Neural cell (in vitro differentiated cells): ENCODE results near the gene CAGE1. TPM values are rescaled to one million over a fixed set of nuclear protein-coding genes. Genes with fewer than 3 reads are reported as not detected.

Experiments used
- H2AFZ ChIP-seq: fragments of 200-600, 300-800 bp; sonication (generic), shearing (Covaris generic); 2 replicates; pipeline ENCODE4 v1.6.0; 2014; ENCODE audit warnings: low read depth, mild to moderate bottlenecking, antibody characterized with exemption, low read length, moderate library complexity
- H3F3A ChIP-seq: fragments of 200-600 bp; shearing (Covaris generic); 2 replicates; pipeline ENCODE4 v1.6.1; 2016; ENCODE audit warnings: mild to moderate bottlenecking, moderate library complexity, mixed read lengths, antibody characterized with exemption, low read length; ENCODE audit not compliant: insufficient read depth, poor library complexity, severe bottlenecking
- H3K27ac ChIP-seq: fragments of 200-600, 300-800 bp; sonication (generic), shearing (Covaris generic); 2 replicates; pipeline ENCODE4 v1.5.1; 2014; ENCODE audit warnings: mild to moderate bottlenecking, low read length, moderate library complexity
- H3K27me3 ChIP-seq: fragments of 300-800, 200-600 bp; sonication (generic), shearing (Covaris generic); 2 replicates; pipeline ENCODE4 v1.6.0; 2014; ENCODE audit warnings: mild to moderate bottlenecking, low read depth, low read length, moderate library complexity; ENCODE audit not compliant: insufficient read depth
- H3K36me3 ChIP-seq: fragments of 300-800, 200-600 bp; sonication (generic), shearing (Covaris generic); 2 replicates; pipeline ENCODE4 v1.5.1; 2014; ENCODE audit warnings: mild to moderate bottlenecking, antibody characterized with exemption, low read length, moderate library complexity; ENCODE audit not compliant: insufficient read depth
- H3K4me2 ChIP-seq: fragments of 300-800, 200-600 bp; sonication (generic), shearing (Covaris generic); 2 replicates; pipeline ENCODE4 v1.6.0; 2014; ENCODE audit warnings: mild to moderate bottlenecking, low read length
- H3K4me3 ChIP-seq: fragments of 300-800, 200-600 bp; sonication (generic), shearing (Covaris generic); 2 replicates; pipeline ENCODE4 v1.5.1; 2014; ENCODE audit warnings: mild to moderate bottlenecking, low read length, moderate library complexity
- H3K79me2 ChIP-seq: fragments of 200-600 bp; shearing (Covaris generic); replicated peaks from 2 replicates; pipeline ENCODE4 v1.6.0; 2014; ENCODE audit warnings: mild to moderate bottlenecking, low read length, moderate library complexity; ENCODE audit not compliant: insufficient read depth
- H3K9ac ChIP-seq: fragments of 300-800, 200-600 bp; sonication (generic), shearing (Covaris generic); 2 replicates; pipeline ENCODE4 v1.6.1; 2016; ENCODE audit warnings: mild to moderate bottlenecking, low read length, mixed read lengths
- H3K9me2 ChIP-seq: fragments of 200-600 bp; shearing (Covaris generic); 2 replicates; pipeline ENCODE4 v1.6.1; 2016; ENCODE audit warnings: mild to moderate bottlenecking, low read length, mixed read lengths; ENCODE audit not compliant: insufficient read depth
- H3K9me3 ChIP-seq: fragments of 200-600, 300-800 bp; sonication (generic), shearing (Covaris generic); 2 replicates; pipeline ENCODE4 v1.6.1; 2016; ENCODE audit warnings: mild to moderate bottlenecking, mixed run types, low read length, moderate library complexity, mixed read lengths
- H4K20me1 ChIP-seq: fragments of 200-600 bp; shearing (Covaris generic); 2 replicates; pipeline ENCODE4 v1.6.1; 2016; ENCODE audit warnings: mild to moderate bottlenecking, mixed run types; ENCODE audit not compliant: insufficient read depth
- CTCF ChIP-seq: fragments of 450-650 bp; IDR thresholded peaks from 2 replicates; pipeline ENCODE4 v1.5.1; 2014; ENCODE audit warnings: antibody characterized with exemption, mild to moderate bottlenecking, moderate library complexity; ENCODE audit not compliant: poor library complexity, severe bottlenecking
- EP300 ChIP-seq: fragments of 450-650 bp; conservative IDR thresholded peaks from 2 replicates; pipeline ENCODE4 v1.6.1; 2014; ENCODE audit warnings: antibody characterized with exemption, mild to moderate bottlenecking, moderate library complexity; ENCODE audit not compliant: poor library complexity, severe bottlenecking
- EZH2 ChIP-seq: fragments of 200-600, 300-800 bp; shearing (Covaris generic), sonication (generic); IDR thresholded peaks from 2 replicates; pipeline ENCODE4 v1.6.1; 2014; ENCODE audit warnings: antibody characterized with exemption, low read length, borderline replicate concordance, mild to moderate bottlenecking; ENCODE audit not compliant: insufficient read depth, poor library complexity, severe bottlenecking
- MXI1 ChIP-seq: fragments of 450-650 bp; conservative IDR thresholded peaks from 2 replicates; pipeline ENCODE4 v1.6.1; 2014; ENCODE audit warnings: antibody characterized with exemption, mild to moderate bottlenecking; ENCODE audit not compliant: poor library complexity, severe bottlenecking
- POLR2AphosphoS5 ChIP-seq: IDR thresholded peaks from 2 replicates; pipeline ENCODE4 v1.6.1; 2012
- RAD21 ChIP-seq: fragments of 450-650 bp; conservative IDR thresholded peaks from 2 replicates; pipeline ENCODE4 v1.6.1; 2014; ENCODE audit warnings: antibody characterized with exemption, mild to moderate bottlenecking, moderate library complexity
- REST ChIP-seq: IDR thresholded peaks from 2 replicates; pipeline ENCODE4 v1.6.1; 2012; ENCODE audit warnings: borderline replicate concordance
- SMC3 ChIP-seq: fragments of 450-650 bp; conservative IDR thresholded peaks from 2 replicates; pipeline ENCODE4 v1.6.1; 2014; ENCODE audit warnings: antibody characterized with exemption, mild to moderate bottlenecking, moderate library complexity; ENCODE audit not compliant: poor library complexity
- TAF1 ChIP-seq: IDR thresholded peaks from 2 replicates; pipeline ENCODE4 v1.6.1; 2012; ENCODE audit warnings: low read depth
- polyA plus RNA-seq: library from polyadenylated mRNA; depleted of rRNA; stranded (reverse); fragments of >200 nt; gene quantifications from 2 replicates; pipeline ENCODE4 v1.2.3, GENCODE V29; 2014

CAGE1 gene
- polyA plus RNA-seq, 1 donor from 2014 or later, result not detected

GRCh38 chr6:7290079-7290478 is 99.5 kb downstream of the CAGE1 start:
- Histone ChIP-seq H2AFZ (no peak overlapping the region), H3K4me2 (no peak overlapping the region), H4K20me1 (no peaks in the 10 kb centered on the region), H3K9me2 (no peaks in the 10 kb centered on the region), H3K9me3 (no peaks in the 10 kb centered on the region), H3F3A (no peaks in the 10 kb centered on the region), H3K79me2 (no peaks in the 10 kb centered on the region), H3K27ac (no peak overlapping the region), H3K36me3 (peaks cover 12% of the 10 kb centered on the region), H3K4me3 (no peak overlapping the region), H3K27me3 (no peaks in the 10 kb centered on the region), H3K9ac (no peak overlapping the region)
- TF ChIP-seq POLR2AphosphoS5 (no peak), EP300 (no peak)

- H3K4me2 ChIP-seq, result no peak overlapping the region
- peaks cover 17% of the 10 kb centered on the region for H3K36me3 ChIP-seq
- H3K9me2 ChIP-seq, result no peaks in the 10 kb centered on the region
- H3K9ac ChIP-seq, result no peak overlapping the region
- no peak overlapping the region for H2AFZ ChIP-seq
- no peak overlapping the region for H3K27ac ChIP-seq
- H3K79me2 ChIP-seq, result no peaks in the 10 kb centered on the region
- H3F3A ChIP-seq, result no peaks in the 10 kb centered on the region
- TF ChIP-seq RAD21 (no peak), POLR2AphosphoS5 (no peak), EZH2 (no peak), CTCF (no peak), SMC3 (no peak), REST (no peak), TAF1 (no peak), MXI1 (no peak), EP300 (no peak)
- H3K27me3 ChIP-seq, result no peaks in the 10 kb centered on the region
- H4K20me1 ChIP-seq, result no peaks in the 10 kb centered on the region
- no peaks in the 10 kb centered on the region for H3K9me3 ChIP-seq
- no peak overlapping the region for H3K4me3 ChIP-seq
Measured at GRCh38 chr6:7285416-7285815, 104.1 kb downstream of the CAGE1 start.

GRCh38 chr6:7283676-7284075 is 105.9 kb downstream of the CAGE1 start:
- H3K9ac ChIP-seq, result no peak overlapping the region
- H3F3A ChIP-seq, result no peaks in the 10 kb centered on the region
- H3K9me3 ChIP-seq, result no peaks in the 10 kb centered on the region
- no peak overlapping the region for H3K4me3 ChIP-seq
- TF ChIP-seq EZH2, result no peak
- no peak for TF ChIP-seq POLR2AphosphoS5
- no peak for TF ChIP-seq REST
- TF ChIP-seq MXI1, result no peak
- TF ChIP-seq CTCF, result no peak
- TF ChIP-seq EP300, result no peak
- TF ChIP-seq TAF1, result no peak
- H2AFZ ChIP-seq, result no peak overlapping the region
- H3K27me3 ChIP-seq, result no peaks in the 10 kb centered on the region
- no peak overlapping the region for H3K27ac ChIP-seq
- no peaks in the 10 kb centered on the region for H3K9me2 ChIP-seq
- H3K4me2 ChIP-seq, result no peak overlapping the region
- peaks cover 11% of the 10 kb centered on the region for H3K36me3 ChIP-seq
- H3K79me2 ChIP-seq, result no peaks in the 10 kb centered on the region
- H4K20me1 ChIP-seq, result no peaks in the 10 kb centered on the region
